HepG2 (cell line): ENCODE results near the gene C2orf42. TPM values are rescaled to one million over a fixed set of nuclear protein-coding genes. Genes with fewer than 3 reads are reported as not detected.
A peak's percentile ranks its signal among the peaks of the same experiment; 100 is the strongest.

Experiments
- ATAC-seq: fragments of 200-7000 bp; cut with Tn5 transposase; 3 replicates; pipeline ENCODE4 v1.9.1; 2020; ENCODE audit warnings: mild to moderate bottlenecking, moderate library complexity
- BruUV-seq: library from RNA; stranded (reverse); fragments of 400-500 nt; replicated peaks from 2 replicates; lab custom pipeline; 2021; lab: Mats Ljungman, UMichigan
- CTCF ChIA-PET: fragments of 300-600 bp; formaldehyde crosslinking; extraction: SDS; loops from one replicate; lab custom pipeline; 2021; ENCODE audit warnings: low total read pairs, inconsistent platforms, low intra/inter-chr PET ratio; lab: Yijun Ruan, JAX
- POLR2A ChIA-PET: fragments of 350-600 bp; sonication (Branson Sonifier 250); formaldehyde crosslinking; loops from one replicate; lab custom pipeline; 2020; ENCODE audit warnings: antibody characterized with exemption, inconsistent platforms; lab: Yijun Ruan, JAX
- DNase-seq: peaks from one replicate; pipeline ENCODE4 v3.0.0-alpha.2; 2015; ENCODE audit warnings: low spot score
- FAIRE-seq: peaks from 3 replicates; lab custom pipeline; 2011; peaks lifted over from hg19 to GRCh38; lab: Jason Lieb, UNC
- H2AFZ ChIP-seq: one replicate; pipeline ENCODE4 v1.6.1; 2011; ENCODE audit warnings: low read length, inconsistent platforms
- H3K27ac ChIP-seq: fragments of 300-600 bp; 3 replicates; pipeline ENCODE4 v1.8.0; 2011; ENCODE audit warnings: mixed run types, mild to moderate bottlenecking, mixed read lengths, low read length, inconsistent platforms; ENCODE audit not compliant: insufficient read depth; ENCODE audit errors: extremely low read length
- H3K27me3 ChIP-seq, 2 experiments: fragments of 200-600 bp in 1 of 2; 2 replicates in 1 of 2; 3 replicates in 1 of 2; pipeline versions ENCODE4 v1.6.0 to v1.8.0; 2011; ENCODE audit warnings: low read length in 2 of 2, mild to moderate bottlenecking in 2 of 2, moderate library complexity in 2 of 2, inconsistent platforms in 1 of 2; ENCODE audit not compliant: insufficient read depth in 2 of 2, control insufficient read depth in 1 of 2
- H3K36me3 ChIP-seq, 2 experiments: fragments of 200-600 bp in 1 of 2; replicated peaks in 1 of 2; 2 replicates in 1 of 2; 3 replicates in 1 of 2; pipeline versions ENCODE4 v1.5.1 to v1.8.0; 2011; ENCODE audit warnings: low read length in 2 of 2, inconsistent platforms in 1 of 2; ENCODE audit not compliant: insufficient read depth in 2 of 2, control insufficient read depth in 1 of 2
- H3K4me1 ChIP-seq: 2 replicates; pipeline ENCODE4 v1.5.1; 2012; ENCODE audit warnings: low read length, inconsistent platforms; ENCODE audit not compliant: insufficient read depth
- H3K4me2 ChIP-seq: 2 replicates; pipeline ENCODE4 v1.6.0; 2011; ENCODE audit warnings: low read depth, low read length, inconsistent platforms
- H3K4me3 ChIP-seq, 3 experiments: fragments of 200-600 bp in 1 of 3; sonication (generic), shearing (Covaris generic) in 1 of 3; replicated peaks in 1 of 3; 2 replicates each; pipeline ENCODE4 v1.5.1; 2011 to 2016; ENCODE audit warnings: low read length in 3 of 3, inconsistent platforms in 2 of 3, low read depth in 2 of 3, mild to moderate bottlenecking in 2 of 3, control low read depth in 1 of 3, mixed read lengths in 1 of 3; ENCODE audit not compliant: insufficient read depth in 1 of 3
- H3K79me2 ChIP-seq: one replicate; pipeline ENCODE4 v1.6.1; 2011; ENCODE audit warnings: low read length, inconsistent platforms; ENCODE audit not compliant: insufficient read depth
- H3K9ac ChIP-seq: 2 replicates; pipeline ENCODE4 v1.6.0; 2011; ENCODE audit warnings: mild to moderate bottlenecking, low read depth, low read length, inconsistent platforms; ENCODE audit not compliant: insufficient read depth
- H3K9me3 ChIP-seq: 2 replicates; pipeline ENCODE4 v1.5.1; 2012; ENCODE audit warnings: mild to moderate bottlenecking, low read length
- H4K20me1 ChIP-seq: 2 replicates; pipeline ENCODE4 v1.6.0; 2011; ENCODE audit warnings: inconsistent platforms, mild to moderate bottlenecking, low read length, moderate library complexity; ENCODE audit not compliant: insufficient read depth
- ESRRA ChIP-seq: sonication (generic); formaldehyde crosslinking; IDR thresholded peaks from 2 replicates; pipeline ENCODE4 v1.5.1; 2020; ENCODE audit warnings: mild to moderate bottlenecking, low read depth, missing genetic modification reagents
- MAX ChIP-seq: IDR thresholded peaks from 2 replicates; pipeline ENCODE4 v1.6.1; 2012; ENCODE audit warnings: inconsistent platforms
- PRPF4 ChIP-seq: fragments of 200-400 bp; formaldehyde crosslinking; IDR thresholded peaks from 2 replicates; pipeline ENCODE4 v1.6.1; 2016; ENCODE audit warnings: low read length, low read depth; ENCODE audit not compliant: poor library complexity, severe bottlenecking
- SNAI1 ChIP-seq: sonication (generic); formaldehyde crosslinking; IDR thresholded peaks from 2 replicates; pipeline ENCODE4 v1.5.0; 2020; ENCODE audit warnings: mild to moderate bottlenecking, missing genetic modification reagents, borderline replicate concordance
- SNAPC5 ChIP-seq: sonication (generic); formaldehyde crosslinking; IDR thresholded peaks from 2 replicates; pipeline ENCODE4 v1.8.1; 2023; ENCODE audit warnings: mild to moderate bottlenecking, missing genetic modification reagents, borderline replicate concordance
- TRIM22 ChIP-seq: fragments of 450-650 bp; IDR thresholded peaks from 2 replicates; pipeline ENCODE4 v1.6.1; 2017
- ZBTB38 ChIP-seq: sonication (generic); formaldehyde crosslinking; IDR thresholded peaks from 2 replicates; pipeline ENCODE4 v1.5.1; 2020; ENCODE audit warnings: mild to moderate bottlenecking, missing genetic modification reagents
- ZNF749 ChIP-seq: sonication (generic); formaldehyde crosslinking; IDR thresholded peaks from 2 replicates; pipeline ENCODE4 v1.8.0; 2022; ENCODE audit warnings: mild to moderate bottlenecking, missing genetic modification reagents, moderate library complexity, borderline replicate concordance
- WGBS: methylation state at CpG from one replicate; pipeline ENCODE4 v1.1.6; 2017; ENCODE audit warnings: low lambda C conversion rate; 5-methylcytosine and 5-hydroxymethylcytosine counted together
- in situ Hi-C: cut with HindIII; loops from 2 replicates; pipeline ENCODE4 v1.10.0; 2017; ENCODE audit warnings: low pct_unique_long_range_greater_than_20kb; ENCODE audit not compliant: extremely low pct_ligation_motif_present
- intact Hi-C: fragments of 100-400 bp; cut with micrococcal nuclease; formaldehyde crosslinking; loops from one replicate; pipeline ENCODE4 v1.10.0; 2022; ENCODE audit not compliant: unreplicated experiment
- polyA plus RNA-seq, 8 experiments: library from polyadenylated mRNA; depleted of rRNA in 3 of 8; stranded (reverse) in 7 of 8; unstranded in 1 of 8; fragments of >200 nt; fragmentation: Illumina TruSeq in 4 of 8; extraction: Trizol in 4 of 8; gene quantifications; 2 replicates each; pipeline versions ENCODE4 v1.2.1 to v1.2.3, GENCODE V29; 2011 to 2016; ENCODE audit warnings: low read depth in 4 of 8, missing spikeins in 1 of 8, mixed read lengths in 1 of 8; ENCODE audit not compliant: insufficient read depth in 1 of 8
- total RNA-seq, 5 experiments: library from RNA; depleted of rRNA; stranded (reverse); fragments of >200 nt; fragmentation: Illumina TruSeq; extraction: Trizol; gene quantifications; 2 replicates each; pipeline ENCODE4 v1.2.3, GENCODE V29; 2016; ENCODE audit warnings: low read depth in 1 of 5

Gene C2orf42
- total and polyA plus RNA-seq, 2 of the 13 experiments (the other 11 are each of a cell fraction or from before 2014, with no cell fraction given) = 9.3 to 9.9 TPM

- no peaks in the 10 kb centered on the region for H3K9me3 ChIP-seq
- CTCF ChIA-PET = interaction anchor here (0.9 kb wide), 1 partner anchor 232 kb away, joined by 4 read pairs; no protein-coding TSS in a partner anchor
- no peak overlapping the region for H2AFZ ChIP-seq
- no peak overlapping the region for H3K4me2 ChIP-seq
- TF ChIP-seq SNAPC5 (CRISPR knock-in tag) (no peak), ZNF749 (CRISPR knock-in tag) (no peak), MAX (no peak), ESRRA (CRISPR knock-in tag) (no peak), SNAI1 (CRISPR knock-in tag) (no peak), TRIM22 (no peak), ZBTB38 (CRISPR knock-in tag) (0 out of 2 replicates have a peak, but pooled peaks have one; percentile 28), PRPF4 (peak; percentile 39)
- intact Hi-C loops (loop anchor here (5.0 kb wide), 1 partner anchor 77 kb away; no protein-coding TSS in a partner anchor), in situ Hi-C loops (loop anchor here (5.0 kb wide), 2 partner anchors 57 to 232 kb away; partner anchors contain the start of gene PCBP1)
- POLR2A ChIA-PET = interaction anchor here (0.7 to 10.5 kb wide), 6 partner anchors 35 to 318 kb away, joined by 3 to 124 read pairs (median 86); partner anchors contain the start of genes C2orf42, MXD1 and PCBP1
- peaks cover 49% of the 10 kb centered on the region for H3K4me1 ChIP-seq
- no peak for DNase-seq
- ATAC-seq = no peak
- H3K4me3 ChIP-seq = no peak overlapping the region
- 87% methylated on average over 21 of the region's 21 CpGs for WGBS
- no TSS peak for BruUV-seq
- H3K36me3 ChIP-seq = no peaks in the 10 kb centered on the region
- no peak for FAIRE-seq
- no peaks in the 10 kb centered on the region for H3K27me3 ChIP-seq
- no peak overlapping the region for H3K27ac ChIP-seq
- H4K20me1 ChIP-seq = no peaks in the 10 kb centered on the region
- peaks cover 8% of the 10 kb centered on the region for H3K79me2 ChIP-seq
- H3K9ac ChIP-seq = no peak overlapping the region
These were observed 46.2 kb downstream of the C2orf42 start for GRCh38 chr2:70144443-70145143.
